ENCODE data around the gene DEFB113. TPM values are rescaled to one million over a fixed set of nuclear protein-coding genes. Genes with fewer than 3 reads are reported as not detected.

Gene DEFB113
- total RNA-seq, 1 experiment from 2014 or later: not detected

DNA sequence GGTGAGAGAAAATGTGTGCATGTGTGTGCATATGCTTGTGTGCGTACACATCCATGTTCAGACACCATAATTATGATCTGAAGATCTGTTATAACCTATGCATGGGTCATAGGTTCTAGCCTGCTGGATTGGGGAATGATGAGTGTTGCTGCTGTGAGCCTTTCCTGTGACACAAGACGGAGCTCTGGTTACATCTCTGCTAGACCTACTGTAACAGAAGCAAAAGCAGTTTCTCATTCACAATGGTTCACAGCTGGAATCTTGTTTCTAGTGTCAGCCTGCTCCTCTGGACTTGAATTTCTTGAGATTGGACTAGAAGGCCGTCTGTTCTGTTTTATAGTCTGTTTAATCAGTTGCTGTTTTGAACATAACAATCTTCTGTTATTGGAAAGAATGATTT lies 45.6 kb downstream of the DEFB113 start:
- CTCF ChIA-PET: interaction anchor here (0.5 kb wide), 1 partner anchor 229 kb away, joined by 3 read pairs; no protein-coding TSS in a partner anchor
- Histone ChIP-seq H3K9me3 (ENCODE audit: low read depth, low read length, poor library complexity, severe bottlenecking) (no peaks in the 10 kb centered on the region), H3K36me3 (ENCODE audit: insufficient read depth, low read length, poor library complexity, severe bottlenecking) (no peaks in the 10 kb centered on the region), H3K4me3 (ENCODE audit: low read depth, low read length, poor library complexity, severe bottlenecking) (no peak overlapping the region), H3K4me1 (ENCODE audit: insufficient read depth, low read length, poor library complexity, severe bottlenecking) (no peaks in the 10 kb centered on the region), H3K27ac (ENCODE audit: low read depth, low read length, poor library complexity, severe bottlenecking) (no peak overlapping the region), H3K27me3 (replicated peaks; ENCODE audit: insufficient read depth, low read depth, low read length, poor library complexity) (no peaks in the 10 kb centered on the region)
- POLR2A ChIA-PET (ENCODE audit: low non-redundant PET): no interaction called here
- TF ChIP-seq EZH2 (IDR thresholded peaks at IDR 0.05; ENCODE audit: borderline replicate concordance, low read depth, low read length, poor library complexity, severe bottlenecking): no peak
- no peak for TF ChIP-seq CTCF (conservative IDR thresholded peaks at IDR 0.05; ENCODE audit: low read depth, low read length)
- intact Hi-C loops (cut with micrococcal nuclease; ENCODE audit: unreplicated experiment): no loop called here
- no TSS peak for BruUV-seq (replicated peaks)
- peak; percentile 22 for DNase-seq (ENCODE audit: low spot score)

GRCh38 chr6:49919935-49920644 lies 49.3 kb downstream of the DEFB113 start:
- H3K4me3 ChIP-seq (ENCODE audit: low read depth, low read length, poor library complexity, severe bottlenecking): no peak overlapping the region
- CTCF ChIA-PET: no interaction called here
- no peaks in the 10 kb centered on the region for H3K27me3 ChIP-seq (replicated peaks; ENCODE audit: insufficient read depth, low read depth, low read length, poor library complexity)
- no TSS peak for BruUV-seq (replicated peaks)
- POLR2A ChIA-PET (ENCODE audit: low non-redundant PET): no interaction called here
- H3K36me3 ChIP-seq (ENCODE audit: insufficient read depth, low read length, poor library complexity, severe bottlenecking): no peaks in the 10 kb centered on the region
- DNase-seq (ENCODE audit: low spot score): no peak
- intact Hi-C loops (cut with micrococcal nuclease; ENCODE audit: unreplicated experiment): no loop called here
- TF ChIP-seq EZH2 (IDR thresholded peaks at IDR 0.05; ENCODE audit: borderline replicate concordance, low read depth, low read length, poor library complexity, severe bottlenecking) (no peak), CTCF (conservative IDR thresholded peaks at IDR 0.05; ENCODE audit: low read depth, low read length) (no peak)
- H3K9me3 ChIP-seq (ENCODE audit: low read depth, low read length, poor library complexity, severe bottlenecking): no peaks in the 10 kb centered on the region
- no peak overlapping the region for H3K27ac ChIP-seq (ENCODE audit: low read depth, low read length, poor library complexity, severe bottlenecking)
- H3K4me1 ChIP-seq (ENCODE audit: insufficient read depth, low read length, poor library complexity, severe bottlenecking): no peaks in the 10 kb centered on the region

DNA sequence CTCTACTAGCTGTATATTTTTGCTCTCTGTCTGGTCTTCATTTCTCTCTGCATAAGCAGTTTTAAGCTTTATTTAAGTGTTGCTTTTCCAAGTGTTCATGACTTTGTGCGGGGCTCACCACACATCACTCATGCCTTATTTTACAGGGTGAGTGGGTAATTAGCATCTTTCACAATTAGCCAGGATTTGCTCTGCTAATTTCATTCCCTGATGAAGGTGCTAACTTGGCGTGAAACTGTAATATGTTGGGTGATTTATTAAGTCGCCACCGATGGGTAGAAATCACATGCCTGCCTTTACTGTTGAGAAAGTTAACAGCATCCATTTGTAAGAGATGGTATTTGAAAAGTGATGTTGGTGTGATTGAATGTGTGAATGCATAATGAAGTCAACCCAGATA lies 50.2 kb downstream of the DEFB113 start:
- TF ChIP-seq CTCF (conservative IDR thresholded peaks at IDR 0.05; ENCODE audit: low read depth, low read length) (no peak), EZH2 (IDR thresholded peaks at IDR 0.05; ENCODE audit: borderline replicate concordance, low read depth, low read length, poor library complexity, severe bottlenecking) (no peak)
- no peaks in the 10 kb centered on the region for H3K4me1 ChIP-seq (ENCODE audit: insufficient read depth, low read length, poor library complexity, severe bottlenecking)
- no peak overlapping the region for H3K27ac ChIP-seq (ENCODE audit: low read depth, low read length, poor library complexity, severe bottlenecking)
- no peak for DNase-seq (ENCODE audit: low spot score)
- no peak overlapping the region for H3K4me3 ChIP-seq (ENCODE audit: low read depth, low read length, poor library complexity, severe bottlenecking)
- CTCF ChIA-PET: no interaction called here
- POLR2A ChIA-PET (ENCODE audit: low non-redundant PET): no interaction called here
- H3K36me3 ChIP-seq (ENCODE audit: insufficient read depth, low read length, poor library complexity, severe bottlenecking): no peaks in the 10 kb centered on the region
- no peaks in the 10 kb centered on the region for H3K27me3 ChIP-seq (replicated peaks; ENCODE audit: insufficient read depth, low read depth, low read length, poor library complexity)
- BruUV-seq (replicated peaks): no TSS peak
- intact Hi-C loops (cut with micrococcal nuclease; ENCODE audit: unreplicated experiment): no loop called here
- H3K9me3 ChIP-seq (ENCODE audit: low read depth, low read length, poor library complexity, severe bottlenecking): no peaks in the 10 kb centered on the region
